HG02678 (cell line): ENCODE measurements around the gene NAA38.

Experiments
- ATAC-seq: cut with Tn5 transposase; IDR thresholded peaks from one replicate; pipeline ENCODE4 v1.9.1; 2021; ENCODE audit warnings: mild to moderate bottlenecking, moderate library complexity; ENCODE audit not compliant: unreplicated experiment

Gene NAA38

GRCh38 chr17:7852919-7853690 lies 4.3 kb downstream of the NAA38 start:
- ATAC-seq: no peak

GRCh38 chr17:7852262-7852670 lies 5.1 kb downstream of the NAA38 start:
- no peak for ATAC-seq

- peak; percentile 87 for ATAC-seq
These were observed 5.7 kb downstream of the NAA38 start for GRCh38 chr17:7851438-7852261.

- no peak for ATAC-seq
These were observed 6.5 kb downstream of the NAA38 start for GRCh38 chr17:7850701-7851437.

GRCh38 chr17:7849751-7850504 lies 7.4 kb downstream of the NAA38 start:
- no peak for ATAC-seq

- ATAC-seq: no peak
These were observed 8.1 kb downstream of the NAA38 start for GRCh38 chr17:7849130-7849750.

- no peak for ATAC-seq
These were observed 8.6 kb downstream of the NAA38 start for GRCh38 chr17:7848739-7849129.

- ATAC-seq: no peak
These were observed 9.2 kb downstream of the NAA38 start for GRCh38 chr17:7848131-7848579.

GRCh38 chr17:7846765-7847661 lies 10.3 kb downstream of the NAA38 start:
- no peak for ATAC-seq

- ATAC-seq: no peak
These were observed 11.2 kb downstream of the NAA38 start for GRCh38 chr17:7846063-7846735.

GRCh38 chr17:7845359-7846062 lies 11.8 kb downstream of the NAA38 start:
- ATAC-seq: no peak

GRCh38 chr17:7844292-7845154 lies 12.8 kb downstream of the NAA38 start:
- peak; percentile 49 for ATAC-seq

- ATAC-seq: peak; percentile 34
These were observed 13.6 kb downstream of the NAA38 start for GRCh38 chr17:7843536-7844291.

- peak; percentile 0 for ATAC-seq
These were observed 14.2 kb downstream of the NAA38 start for GRCh38 chr17:7843257-7843535.

- peak; percentile 28 for ATAC-seq
These were observed 14.7 kb downstream of the NAA38 start for GRCh38 chr17:7842380-7843256.
